Thoracic aorta (tissue), 2 donors: ENCODE measurements around the gene DCAF4. TPM values are rescaled to one million over a fixed set of nuclear protein-coding genes. Genes with fewer than 3 reads are reported as not detected.

Experiments used
- ATAC-seq: fragments of 150-250 bp; one replicate; pipeline ENCODE4 v1.8.0; 2017; ENCODE audit warnings: low read depth; ENCODE audit not compliant: insufficient number of reproducible peaks, low FRiP score
- DNase-seq: peaks from one replicate; pipeline ENCODE4 v3.0.0-alpha.2; 2020; ENCODE audit warnings: low spot score
- H3K27ac ChIP-seq, 2 donors: fragments of 200-600 bp; sonication (generic); 1 replicate in 1 of 2; 2 replicates in 1 of 2; pipeline ENCODE4 v1.5.1; 2016; ENCODE audit warnings: mild to moderate bottlenecking in 2 of 2, moderate library complexity in 2 of 2
- H3K27me3 ChIP-seq: fragments of 200-600 bp; sonication (generic); replicated peaks from 2 replicates; pipeline ENCODE4 v1.6.0; 2016; ENCODE audit warnings: mild to moderate bottlenecking; ENCODE audit not compliant: insufficient read depth
- H3K36me3 ChIP-seq: fragments of 200-600 bp; sonication (generic); one replicate; pipeline ENCODE4 v1.5.1; 2016
- H3K4me1 ChIP-seq, 2 donors: fragments of 200-600 bp; sonication (generic); 1 replicate in 1 of 2; 2 replicates in 1 of 2; pipeline versions ENCODE4 v1.5.1 to v1.6.0; 2016; ENCODE audit warnings: low read depth in 2 of 2, mild to moderate bottlenecking in 1 of 2; ENCODE audit not compliant: control insufficient read depth in 1 of 2
- H3K4me3 ChIP-seq: fragments of 200-600 bp; sonication (generic); 2 replicates; pipeline ENCODE4 v1.5.1; 2016; ENCODE audit warnings: mild to moderate bottlenecking
- H3K9me3 ChIP-seq: fragments of 200-600 bp; sonication (generic); 2 replicates; pipeline ENCODE4 v1.5.1; 2016
- total RNA-seq, 2 donors: library from RNA; depleted of rRNA; stranded (reverse); fragments of >200 nt; gene quantifications; one replicate each; pipeline versions ENCODE4 v1.1.0 to v1.2.3, GENCODE V29; 2016
- TF ChIP-seq, protein P1 (sequence below): fragments of 200-600 bp; sonication (generic); IDR thresholded peaks from one replicate; pipeline ENCODE4 v1.5.1; 2019; ENCODE audit warnings: antibody characterized with exemption

Gene DCAF4
- total RNA-seq, 2 donors from 2014 or later: 13.1 to 65.5 TPM

DNA sequence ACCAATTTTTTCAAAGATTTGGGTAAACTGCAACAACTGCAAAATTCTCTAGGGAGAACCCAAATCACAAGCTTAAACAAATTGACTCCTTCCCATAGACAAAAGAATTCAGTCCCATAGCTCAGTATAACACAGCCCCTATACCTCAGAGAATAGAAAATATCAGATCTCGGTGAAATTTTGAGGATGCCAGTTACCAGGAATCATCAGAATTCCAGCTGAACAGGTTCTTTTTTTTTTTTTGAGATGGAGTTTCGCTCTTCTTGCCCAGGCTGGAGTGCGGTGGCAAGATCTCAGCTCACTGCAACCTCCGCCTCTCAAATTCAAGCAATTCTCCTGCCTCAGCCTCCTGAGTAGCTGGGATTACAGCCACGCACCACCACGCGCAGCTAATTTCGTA, 63.9 kb downstream of the DCAF4 start:
- Histone ChIP-seq H3K27ac (no peak overlapping the region), H3K27me3 (no peaks in the 10 kb centered on the region), H3K4me3 (no peak overlapping the region), H3K4me1 (no peaks in the 10 kb centered on the region), H3K36me3 (peaks cover 37% of the 10 kb centered on the region), H3K9me3 (no peaks in the 10 kb centered on the region)
- ATAC-seq (no peak), DNase-seq (no peak)
- TF ChIP-seq, protein P1, sequence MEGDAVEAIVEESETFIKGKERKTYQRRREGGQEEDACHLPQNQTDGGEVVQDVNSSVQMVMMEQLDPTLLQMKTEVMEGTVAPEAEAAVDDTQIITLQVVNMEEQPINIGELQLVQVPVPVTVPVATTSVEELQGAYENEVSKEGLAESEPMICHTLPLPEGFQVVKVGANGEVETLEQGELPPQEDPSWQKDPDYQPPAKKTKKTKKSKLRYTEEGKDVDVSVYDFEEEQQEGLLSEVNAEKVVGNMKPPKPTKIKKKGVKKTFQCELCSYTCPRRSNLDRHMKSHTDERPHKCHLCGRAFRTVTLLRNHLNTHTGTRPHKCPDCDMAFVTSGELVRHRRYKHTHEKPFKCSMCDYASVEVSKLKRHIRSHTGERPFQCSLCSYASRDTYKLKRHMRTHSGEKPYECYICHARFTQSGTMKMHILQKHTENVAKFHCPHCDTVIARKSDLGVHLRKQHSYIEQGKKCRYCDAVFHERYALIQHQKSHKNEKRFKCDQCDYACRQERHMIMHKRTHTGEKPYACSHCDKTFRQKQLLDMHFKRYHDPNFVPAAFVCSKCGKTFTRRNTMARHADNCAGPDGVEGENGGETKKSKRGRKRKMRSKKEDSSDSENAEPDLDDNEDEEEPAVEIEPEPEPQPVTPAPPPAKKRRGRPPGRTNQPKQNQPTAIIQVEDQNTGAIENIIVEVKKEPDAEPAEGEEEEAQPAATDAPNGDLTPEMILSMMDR: no peak

DNA sequence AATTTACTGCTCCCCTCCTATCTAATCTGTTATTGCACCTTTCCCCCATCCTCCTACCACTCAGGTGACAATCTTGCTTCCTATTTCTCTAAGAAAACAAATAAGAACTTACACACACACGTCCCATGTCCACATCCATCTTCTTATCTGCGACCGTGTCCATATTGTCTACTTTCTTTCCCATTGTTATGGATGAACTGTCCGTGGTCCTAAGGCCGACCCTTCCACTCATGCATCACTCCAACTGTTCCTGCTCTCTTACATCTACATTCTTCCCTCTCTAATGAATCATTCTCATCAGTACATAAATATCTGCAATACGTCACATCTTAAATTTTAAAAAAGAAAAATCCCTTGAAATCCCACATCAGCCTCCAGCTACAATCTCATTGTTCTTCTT, 70.7 kb downstream of the DCAF4 start:
- Histone ChIP-seq H3K9me3 (no peaks in the 10 kb centered on the region), H3K36me3 (peaks cover 33% of the 10 kb centered on the region), H3K4me1 (no peaks in the 10 kb centered on the region), H3K4me3 (no peak overlapping the region), H3K27me3 (no peaks in the 10 kb centered on the region), H3K27ac (no peak overlapping the region)
- ATAC-seq (no peak), DNase-seq (no peak)
- TF ChIP-seq, protein P1: no peak

DNA sequence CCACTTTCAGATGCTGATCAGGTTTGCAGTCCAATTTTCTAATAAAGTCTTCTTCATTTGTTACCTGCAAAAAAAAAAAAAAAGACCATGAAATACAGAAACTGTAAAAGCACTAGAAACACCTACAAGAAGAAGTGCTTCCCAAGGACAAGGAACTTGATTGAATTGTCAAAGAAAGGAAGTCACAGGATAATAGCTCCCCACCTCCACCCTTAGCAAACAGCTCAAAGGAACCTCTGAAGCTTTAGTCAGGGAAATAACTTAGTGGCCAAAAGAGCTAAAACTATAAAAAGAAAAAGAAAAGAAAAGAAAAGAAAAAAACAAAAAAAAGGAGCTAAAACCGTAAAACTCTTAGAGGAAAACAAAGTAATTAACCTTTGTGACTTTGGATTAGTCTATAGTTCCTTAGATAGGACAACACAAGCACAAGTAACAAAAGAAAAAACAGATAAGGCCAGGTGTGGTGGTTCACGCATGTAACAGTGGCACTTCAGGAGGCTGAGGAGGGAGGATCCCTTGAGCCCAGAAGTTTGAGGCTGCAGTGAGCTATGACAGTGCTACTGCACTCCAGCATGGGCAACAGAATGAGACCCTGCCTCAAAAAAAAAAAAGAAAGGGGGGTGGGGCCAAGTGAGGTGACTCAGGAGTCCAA, 72.1 kb downstream of the DCAF4 start:
- TF ChIP-seq, protein P1: no peak
- no peak for ATAC-seq

DNA sequence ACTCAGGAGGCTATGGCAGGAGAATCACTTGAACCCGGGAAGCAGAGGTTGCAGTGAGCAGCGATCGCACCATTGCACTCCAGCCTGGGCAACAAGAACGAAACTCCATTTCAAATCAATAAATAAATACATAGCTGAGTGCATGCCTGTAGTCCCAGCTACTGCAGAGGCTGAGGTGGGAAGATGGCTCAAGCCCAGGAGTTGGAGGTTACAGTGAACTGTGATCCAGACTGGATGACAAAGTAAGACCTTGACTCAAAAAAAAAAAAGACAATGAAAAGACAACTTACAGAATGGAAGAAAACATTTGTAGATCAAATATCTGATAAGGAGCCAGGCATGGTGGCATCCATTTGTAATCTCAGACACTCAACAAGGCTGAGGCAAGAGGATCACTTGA, 73.1 kb downstream of the DCAF4 start:
- H3K4me1 ChIP-seq: no peaks in the 10 kb centered on the region
- no peak overlapping the region for H3K4me3 ChIP-seq
- H3K27me3 ChIP-seq: no peaks in the 10 kb centered on the region
- DNase-seq (no peak), ATAC-seq (no peak)
- H3K36me3 ChIP-seq: peaks cover 27% of the 10 kb centered on the region
- H3K27ac ChIP-seq: no peak overlapping the region
- TF ChIP-seq, protein P1: no peak
- H3K9me3 ChIP-seq: no peaks in the 10 kb centered on the region

More for the DNA sequence above, 72.1 kb downstream of the DCAF4 start:
- H3K27me3 ChIP-seq: no peaks in the 10 kb centered on the region
- no peaks in the 10 kb centered on the region for H3K4me1 ChIP-seq
- no peaks in the 10 kb centered on the region for H3K9me3 ChIP-seq
- no peak overlapping the region for H3K27ac ChIP-seq
- H3K36me3 ChIP-seq: peaks cover 24% of the 10 kb centered on the region
- no peak overlapping the region for H3K4me3 ChIP-seq
- no peak for DNase-seq

DNA sequence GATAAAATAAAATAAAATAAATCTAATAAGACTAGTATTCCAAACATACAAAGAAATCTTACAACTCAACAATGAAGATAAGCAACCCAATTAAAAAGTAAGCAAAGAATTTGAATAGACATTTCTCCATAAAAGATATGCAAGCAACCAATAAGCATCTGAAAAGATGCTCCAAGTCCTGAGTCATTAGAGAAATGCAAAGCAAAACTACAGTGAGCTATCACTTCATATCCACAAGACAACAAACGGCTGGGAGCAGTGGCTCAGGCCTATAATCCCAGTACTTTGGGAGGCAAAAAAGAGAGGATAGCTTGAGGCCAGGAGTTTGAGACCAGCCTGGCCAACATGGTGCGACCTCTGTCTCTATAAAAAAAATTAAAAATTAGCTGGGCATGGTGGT, 73.8 kb downstream of the DCAF4 start:
- TF ChIP-seq, protein P1: no peak
- Histone ChIP-seq H3K36me3 (peaks cover 27% of the 10 kb centered on the region), H3K4me1 (no peaks in the 10 kb centered on the region), H3K27me3 (no peaks in the 10 kb centered on the region), H3K4me3 (no peak overlapping the region), H3K27ac (no peak overlapping the region), H3K9me3 (no peaks in the 10 kb centered on the region)
- DNase-seq (no peak), ATAC-seq (no peak)
